Fibroblast of lung (primary cell): ENCODE measurements around the gene ST6GALNAC6. TPM values are rescaled to one million over a fixed set of nuclear protein-coding genes. Genes with fewer than 3 reads are reported as not detected.

Experiments used
- DNase-seq, 2 donors: peaks; one replicate each; pipeline versions ENCODE4 v3.0.0 to v3.0.0-alpha.2; 2010; ENCODE audit warnings: low read depth in 2 of 2
- H2AFZ ChIP-seq: 2 replicates; pipeline ENCODE4 v1.5.1; 2012; ENCODE audit warnings: low read length, control low read depth, inconsistent platforms
- H3K27ac ChIP-seq: 2 replicates; pipeline ENCODE4 v1.5.1; 2011; ENCODE audit warnings: low read length, control low read depth; ENCODE audit not compliant: insufficient read depth
- H3K27me3 ChIP-seq: 2 replicates; pipeline ENCODE4 v1.5.1; 2011; ENCODE audit warnings: mild to moderate bottlenecking, low read length; ENCODE audit not compliant: control insufficient read depth, insufficient read depth
- H3K36me3 ChIP-seq: 2 replicates; pipeline ENCODE4 v1.5.1; 2011; ENCODE audit warnings: low read length; ENCODE audit not compliant: control insufficient read depth, insufficient read depth
- H3K4me1 ChIP-seq: 2 replicates; pipeline ENCODE4 v1.5.1; 2011; ENCODE audit warnings: low read length; ENCODE audit not compliant: control insufficient read depth, insufficient read depth; ENCODE audit errors: extremely low read depth
- H3K4me2 ChIP-seq: 2 replicates; pipeline ENCODE4 v1.5.1; 2011; ENCODE audit warnings: low read length, control low read depth; ENCODE audit not compliant: insufficient read depth; ENCODE audit errors: extremely low read depth
- H3K4me3 ChIP-seq, 4 experiments: fragments of 200-600 bp in 1 of 4; sonication (generic) in 1 of 4; replicated peaks in 1 of 4; 2 replicates each; pipeline ENCODE4 v1.5.1; 2011 to 2016; ENCODE audit warnings: low read length in 4 of 4, low read depth in 3 of 4, mild to moderate bottlenecking in 3 of 4, control low read depth in 2 of 4, inconsistent platforms in 1 of 4, mixed read lengths in 1 of 4; ENCODE audit not compliant: insufficient read depth in 1 of 4; ENCODE audit errors: control extremely low read depth in 1 of 4
- H3K79me2 ChIP-seq: 2 replicates; pipeline ENCODE4 v1.5.1; 2012; ENCODE audit warnings: mild to moderate bottlenecking, low read length, inconsistent platforms; ENCODE audit not compliant: control insufficient read depth, insufficient read depth
- H3K9ac ChIP-seq: 2 replicates; pipeline ENCODE4 v1.5.1; 2011; ENCODE audit warnings: mild to moderate bottlenecking, low read length, control low read depth; ENCODE audit not compliant: insufficient read depth
- H3K9me3 ChIP-seq: 2 replicates; pipeline ENCODE4 v1.5.1; 2012; ENCODE audit warnings: low read depth, low read length; ENCODE audit not compliant: control insufficient read depth, insufficient read depth
- H4K20me1 ChIP-seq: 2 replicates; pipeline ENCODE4 v1.5.1; 2011; ENCODE audit warnings: low read length; ENCODE audit not compliant: control insufficient read depth, insufficient read depth; ENCODE audit errors: extremely low read depth
- EZH2 ChIP-seq: IDR thresholded peaks from 2 replicates; pipeline ENCODE4 v1.5.1; 2012; ENCODE audit warnings: low read length, control low read depth, mild to moderate bottlenecking; ENCODE audit errors: missing control alignments
- polyA plus RNA-seq, 2 donors: library from polyadenylated mRNA; depleted of rRNA in 1 of 2; stranded (reverse) in 1 of 2; unstranded in 1 of 2; fragments of >200 nt; gene quantifications; 2 replicates each; pipeline ENCODE4 v1.2.1, GENCODE V29; 2011 to 2012; ENCODE audit warnings: missing spikeins in 1 of 2
- total RNA-seq: library from RNA; depleted of rRNA; stranded (reverse); fragments of >200 nt; gene quantifications from 2 replicates; pipeline ENCODE4 v1.2.1, GENCODE V29; 2014
- TF ChIP-seq, protein P1 (sequence below), 2 donors: IDR thresholded peaks in 1 of 2; conservative IDR thresholded peaks in 1 of 2; 1 replicate in 1 of 2; 2 replicates in 1 of 2; pipeline ENCODE4 v1.5.1; 2011 to 2012; ENCODE audit warnings: low read length in 2 of 2, control low read depth in 1 of 2, inconsistent platforms in 1 of 2, low read depth in 1 of 2, mild to moderate bottlenecking in 1 of 2

The ST6GALNAC6 gene
- total and polyA plus RNA-seq, 2 donors (not counting 1 experiment from before 2014, with no cell fraction given) = 56.0 to 69.5 TPM

DNA sequence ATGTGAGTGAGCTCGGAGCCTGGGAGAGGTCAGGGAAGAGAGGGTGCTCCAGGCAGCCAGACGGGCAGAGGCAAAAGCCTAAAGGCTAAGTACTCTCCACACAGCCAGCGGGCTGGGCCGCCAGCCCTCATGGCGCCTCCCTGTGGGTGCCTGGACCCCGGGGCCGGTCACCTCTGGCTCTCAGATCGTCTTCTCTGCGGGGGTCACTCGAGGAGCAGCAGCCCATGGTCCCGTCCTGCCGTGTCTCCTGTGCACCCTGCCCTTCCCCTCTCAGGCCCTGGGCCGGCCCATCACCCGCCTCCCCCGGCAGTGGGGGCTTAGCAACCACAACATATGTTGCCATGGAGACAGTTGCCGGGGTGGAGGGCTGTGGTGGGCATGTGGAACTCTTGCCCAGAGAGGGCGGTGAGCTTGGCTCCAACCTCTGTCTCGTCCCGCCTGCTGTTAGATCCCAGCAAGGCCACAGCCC, 26.1 kb downstream of the ST6GALNAC6 start:
- no peaks in the 10 kb centered on the region for H4K20me1 ChIP-seq
- no peaks in the 10 kb centered on the region for H3K27me3 ChIP-seq
- no peak overlapping the region for H3K4me2 ChIP-seq
- no peak overlapping the region for H3K9ac ChIP-seq
- H2AFZ ChIP-seq = no peak overlapping the region
- peak in 1 of 2 donors; percentile 27 for DNase-seq
- peaks cover 11% of the 10 kb centered on the region for H3K79me2 ChIP-seq
- H3K36me3 ChIP-seq = peaks cover 20% of the 10 kb centered on the region
- no peak overlapping the region for H3K27ac ChIP-seq
- H3K4me3 ChIP-seq = no peak overlapping the region
- peaks cover 20% of the 10 kb centered on the region for H3K4me1 ChIP-seq
- H3K9me3 ChIP-seq = no peaks in the 10 kb centered on the region
- TF ChIP-seq EZH2 = no peak
- TF ChIP-seq, protein P1, sequence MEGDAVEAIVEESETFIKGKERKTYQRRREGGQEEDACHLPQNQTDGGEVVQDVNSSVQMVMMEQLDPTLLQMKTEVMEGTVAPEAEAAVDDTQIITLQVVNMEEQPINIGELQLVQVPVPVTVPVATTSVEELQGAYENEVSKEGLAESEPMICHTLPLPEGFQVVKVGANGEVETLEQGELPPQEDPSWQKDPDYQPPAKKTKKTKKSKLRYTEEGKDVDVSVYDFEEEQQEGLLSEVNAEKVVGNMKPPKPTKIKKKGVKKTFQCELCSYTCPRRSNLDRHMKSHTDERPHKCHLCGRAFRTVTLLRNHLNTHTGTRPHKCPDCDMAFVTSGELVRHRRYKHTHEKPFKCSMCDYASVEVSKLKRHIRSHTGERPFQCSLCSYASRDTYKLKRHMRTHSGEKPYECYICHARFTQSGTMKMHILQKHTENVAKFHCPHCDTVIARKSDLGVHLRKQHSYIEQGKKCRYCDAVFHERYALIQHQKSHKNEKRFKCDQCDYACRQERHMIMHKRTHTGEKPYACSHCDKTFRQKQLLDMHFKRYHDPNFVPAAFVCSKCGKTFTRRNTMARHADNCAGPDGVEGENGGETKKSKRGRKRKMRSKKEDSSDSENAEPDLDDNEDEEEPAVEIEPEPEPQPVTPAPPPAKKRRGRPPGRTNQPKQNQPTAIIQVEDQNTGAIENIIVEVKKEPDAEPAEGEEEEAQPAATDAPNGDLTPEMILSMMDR (conservative IDR thresholded peaks at IDR 0.05 in 1 of 2, IDR thresholded peaks at IDR 0.05 in 1 of 2; ENCODE audit: low read depth in 1 of 2, low read length in 2 of 2) = no peak

DNA sequence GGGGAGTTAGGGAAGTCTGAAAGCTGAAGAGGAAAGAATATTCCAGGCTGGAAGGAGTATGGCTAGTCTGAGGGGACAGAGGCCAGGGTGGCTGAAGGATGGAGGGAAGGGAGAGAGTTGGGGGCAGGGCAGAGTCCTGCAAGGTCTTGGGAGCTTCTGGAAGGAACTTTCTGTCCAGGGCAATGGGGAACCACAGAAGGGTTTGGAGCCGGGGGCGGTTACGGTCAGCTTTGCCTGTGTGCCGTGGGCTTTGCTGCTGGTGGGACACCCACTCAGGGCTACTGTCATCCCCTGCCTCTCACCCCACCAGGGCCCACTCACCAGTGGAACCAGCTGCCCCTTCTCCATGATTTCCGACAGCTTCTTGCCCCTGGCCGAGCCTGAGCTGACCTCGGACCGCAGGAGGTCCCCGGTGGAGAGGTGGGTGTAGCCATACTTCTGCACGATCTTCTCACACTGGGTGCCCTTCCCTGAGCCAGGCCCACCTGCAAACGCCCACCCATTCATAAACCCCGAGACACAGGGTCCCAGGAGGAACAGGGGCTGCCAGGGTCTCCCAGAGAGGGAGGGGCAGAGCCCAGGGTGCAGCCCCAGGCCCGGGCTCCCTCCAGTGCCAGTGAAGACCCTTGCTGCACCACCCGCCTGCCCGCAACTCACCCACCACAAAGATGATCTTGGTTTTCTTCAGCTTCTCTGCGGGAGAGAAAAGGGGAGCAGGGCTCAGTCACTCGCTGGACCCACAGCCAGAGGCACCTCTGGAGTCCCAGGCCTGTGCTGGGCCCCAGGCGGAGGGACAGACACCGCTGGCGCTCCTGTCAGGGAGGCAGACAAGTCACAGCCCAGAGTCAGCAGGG, 26.8 kb downstream of the ST6GALNAC6 start:
- Histone ChIP-seq H3K27ac (no peak overlapping the region), H3K79me2 (peaks cover 11% of the 10 kb centered on the region)
- TF ChIP-seq EZH2 = no peak
- TF ChIP-seq, protein P1 (conservative IDR thresholded peaks at IDR 0.05 in 1 of 2, IDR thresholded peaks at IDR 0.05 in 1 of 2; ENCODE audit: low read depth in 1 of 2, low read length in 2 of 2) = no peak

DNA sequence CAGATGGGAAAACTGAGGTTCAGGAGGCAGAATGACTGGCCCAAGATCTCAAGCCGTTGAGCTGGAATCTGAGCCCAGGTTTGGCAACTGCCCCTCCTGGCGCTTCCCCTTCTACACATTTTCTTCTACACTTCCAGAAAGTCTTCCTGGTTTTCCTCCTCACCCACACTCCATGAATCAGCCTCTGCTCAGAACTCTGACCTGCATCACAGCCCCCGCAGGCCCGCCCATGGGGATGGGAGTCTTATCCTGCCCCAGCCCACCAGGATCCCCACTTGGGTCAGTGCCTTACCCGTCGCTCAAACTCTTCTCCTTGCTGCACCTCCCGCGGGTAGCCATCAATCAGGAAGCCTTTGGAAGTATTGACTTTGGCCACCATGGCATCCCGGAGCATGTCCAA, 27.9 kb downstream of the ST6GALNAC6 start:
- no peak overlapping the region for H3K4me3 ChIP-seq
- no peak for TF ChIP-seq EZH2
- TF ChIP-seq, protein P1 (conservative IDR thresholded peaks at IDR 0.05 in 1 of 2, IDR thresholded peaks at IDR 0.05 in 1 of 2; ENCODE audit: low read depth in 1 of 2, low read length in 2 of 2) = no peak
- no peak overlapping the region for H3K9ac ChIP-seq
- peaks cover 17% of the 10 kb centered on the region for H3K4me1 ChIP-seq
- no peak overlapping the region for H2AFZ ChIP-seq
- no peak overlapping the region for H3K4me2 ChIP-seq
- H4K20me1 ChIP-seq = no peaks in the 10 kb centered on the region
- no peak overlapping the region for H3K27ac ChIP-seq
- peaks cover 7% of the 10 kb centered on the region for H3K79me2 ChIP-seq
- DNase-seq = peak in 1 of 2 donors; percentile 27
- H3K27me3 ChIP-seq = no peaks in the 10 kb centered on the region
- H3K9me3 ChIP-seq = no peaks in the 10 kb centered on the region
- H3K36me3 ChIP-seq = peaks cover 30% of the 10 kb centered on the region

More for the DNA sequence above, 26.8 kb downstream of the ST6GALNAC6 start:
- Histone ChIP-seq H2AFZ (no peak overlapping the region), H3K9me3 (no peaks in the 10 kb centered on the region), H3K36me3 (peaks cover 23% of the 10 kb centered on the region), H3K9ac (no peak overlapping the region), H3K4me1 (peaks cover 17% of the 10 kb centered on the region), H4K20me1 (no peaks in the 10 kb centered on the region), H3K27me3 (no peaks in the 10 kb centered on the region), H3K4me2 (no peak overlapping the region), H3K4me3 (no peak overlapping the region)
- DNase-seq = no peak
